HEK293T (cell line): ENCODE measurements around the gene CPNE2.

ENCODE experiments used
- CTCF ChIA-PET: fragments of 350-600 bp; formaldehyde crosslinking; extraction: SDS; loops from one replicate; lab custom pipeline; 2021; ENCODE audit warnings: antibody characterized with exemption, inconsistent platforms; lab: Yijun Ruan, JAX
- POLR2A ChIA-PET: fragments of 350-600 bp; formaldehyde crosslinking; extraction: SDS; loops from one replicate; lab custom pipeline; 2020; ENCODE audit warnings: antibody characterized with exemption, inconsistent platforms; lab: Yijun Ruan, JAX
- DNase-seq: peaks from one replicate; pipeline ENCODE4 v3.0.0; 2012; ENCODE audit warnings: mixed read lengths; ENCODE audit errors: extremely low spot score
- ARNT ChIP-seq: fragments of 450-650 bp; IDR thresholded peaks from 2 replicates; pipeline ENCODE4 v1.6.1; 2017; ENCODE audit warnings: mild to moderate bottlenecking
- BHLHE40 ChIP-seq: fragments of 450-650 bp; IDR thresholded peaks from 2 replicates; pipeline ENCODE4 v1.6.1; 2016; ENCODE audit warnings: mild to moderate bottlenecking, moderate library complexity, borderline replicate concordance
- CTBP1 ChIP-seq: fragments of 450-650 bp; IDR thresholded peaks from 2 replicates; pipeline ENCODE4 v1.6.1; 2016; ENCODE audit warnings: borderline replicate concordance
- ELF4 ChIP-seq: fragments of 450-650 bp; IDR thresholded peaks from 2 replicates; pipeline ENCODE4 v1.6.1; 2017; ENCODE audit warnings: antibody characterized with exemption
- FOXA1 ChIP-seq: fragments of 450-650 bp; IDR thresholded peaks from 2 replicates; pipeline ENCODE4 v1.6.1; 2016; ENCODE audit warnings: mild to moderate bottlenecking
- FOXK2 ChIP-seq: fragments of 450-650 bp; IDR thresholded peaks from 2 replicates; pipeline ENCODE4 v1.6.1; 2016; ENCODE audit warnings: mild to moderate bottlenecking
- FOXM1 ChIP-seq: fragments of 450-650 bp; IDR thresholded peaks from 2 replicates; pipeline ENCODE4 v1.6.1; 2017; ENCODE audit warnings: mild to moderate bottlenecking, borderline replicate concordance
- HDGF ChIP-seq: fragments of 450-650 bp; IDR thresholded peaks from 2 replicates; pipeline ENCODE4 v1.6.1; 2017; ENCODE audit warnings: antibody characterized with exemption, borderline replicate concordance
- L3MBTL2 ChIP-seq: fragments of 450-650 bp; conservative IDR thresholded peaks from 2 replicates; pipeline ENCODE4 v1.6.1; 2016; ENCODE audit warnings: mild to moderate bottlenecking
- LEF1 ChIP-seq: fragments of 450-650 bp; IDR thresholded peaks from 2 replicates; pipeline ENCODE4 v1.6.1; 2017; ENCODE audit warnings: mild to moderate bottlenecking, borderline replicate concordance
- NFRKB ChIP-seq: fragments of 450-650 bp; IDR thresholded peaks from 2 replicates; pipeline ENCODE4 v1.6.1; 2016; ENCODE audit warnings: mild to moderate bottlenecking, moderate library complexity
- SP1 ChIP-seq: fragments of 450-650 bp; IDR thresholded peaks from 2 replicates; pipeline ENCODE4 v1.6.1; 2017
- SUZ12 ChIP-seq: fragments of 450-650 bp; IDR thresholded peaks from 2 replicates; pipeline ENCODE4 v1.6.1; 2016; ENCODE audit warnings: mild to moderate bottlenecking
- TARDBP ChIP-seq: fragments of 450-650 bp; IDR thresholded peaks from 2 replicates; pipeline ENCODE4 v1.6.1; 2016
- ZNF384 ChIP-seq: fragments of 450-650 bp; IDR thresholded peaks from 2 replicates; pipeline ENCODE4 v1.6.1; 2016
- TF ChIP-seq, protein P1 (sequence below): fragments of 450-650 bp; IDR thresholded peaks from 2 replicates; pipeline ENCODE4 v1.6.1; 2016

CPNE2 gene

GRCh38 chr16:57128771-57129389 is 36.5 kb downstream of the CPNE2 start:
- POLR2A ChIA-PET = no interaction called here
- CTCF ChIA-PET = no interaction called here
- TF ChIP-seq SP1 (no peak), LEF1 (no peak), ARNT (no peak), BHLHE40 (no peak), FOXK2 (no peak), HDGF (no peak), NFRKB (no peak), FOXM1 (no peak), SUZ12 (no peak)
- TF ChIP-seq, protein P1, sequence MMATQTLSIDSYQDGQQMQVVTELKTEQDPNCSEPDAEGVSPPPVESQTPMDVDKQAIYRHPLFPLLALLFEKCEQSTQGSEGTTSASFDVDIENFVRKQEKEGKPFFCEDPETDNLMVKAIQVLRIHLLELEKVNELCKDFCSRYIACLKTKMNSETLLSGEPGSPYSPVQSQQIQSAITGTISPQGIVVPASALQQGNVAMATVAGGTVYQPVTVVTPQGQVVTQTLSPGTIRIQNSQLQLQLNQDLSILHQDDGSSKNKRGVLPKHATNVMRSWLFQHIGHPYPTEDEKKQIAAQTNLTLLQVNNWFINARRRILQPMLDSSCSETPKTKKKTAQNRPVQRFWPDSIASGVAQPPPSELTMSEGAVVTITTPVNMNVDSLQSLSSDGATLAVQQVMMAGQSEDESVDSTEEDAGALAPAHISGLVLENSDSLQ = no peak
- DNase-seq = no peak

- DNase-seq = no peak
- TF ChIP-seq FOXA1 (no peak), L3MBTL2 (no peak)
- CTCF ChIA-PET = interaction anchor here (0.6 to 0.7 kb wide), 2 partner anchors 89 to 287 kb away, joined by 3 read pairs; no protein-coding TSS in a partner anchor
- POLR2A ChIA-PET = no interaction called here
Observed at GRCh38 chr16:57130950-57131321, 38.6 kb downstream of the CPNE2 start.

GRCh38 chr16:57131351-57131970 is 39.1 kb downstream of the CPNE2 start:
- POLR2A ChIA-PET = no interaction called here
- CTCF ChIA-PET = interaction anchor here (0.6 to 0.7 kb wide), 2 partner anchors 88 to 287 kb away, joined by 3 read pairs; no protein-coding TSS in a partner anchor
- TF ChIP-seq FOXM1 = no peak
- TF ChIP-seq ZNF384 = no peak
- no peak for TF ChIP-seq LEF1
- no peak for TF ChIP-seq HDGF
- TF ChIP-seq ARNT = no peak
- TF ChIP-seq L3MBTL2 = no peak
- TF ChIP-seq, protein P1 = no peak
- no peak for TF ChIP-seq BHLHE40
- no peak for DNase-seq

DNA sequence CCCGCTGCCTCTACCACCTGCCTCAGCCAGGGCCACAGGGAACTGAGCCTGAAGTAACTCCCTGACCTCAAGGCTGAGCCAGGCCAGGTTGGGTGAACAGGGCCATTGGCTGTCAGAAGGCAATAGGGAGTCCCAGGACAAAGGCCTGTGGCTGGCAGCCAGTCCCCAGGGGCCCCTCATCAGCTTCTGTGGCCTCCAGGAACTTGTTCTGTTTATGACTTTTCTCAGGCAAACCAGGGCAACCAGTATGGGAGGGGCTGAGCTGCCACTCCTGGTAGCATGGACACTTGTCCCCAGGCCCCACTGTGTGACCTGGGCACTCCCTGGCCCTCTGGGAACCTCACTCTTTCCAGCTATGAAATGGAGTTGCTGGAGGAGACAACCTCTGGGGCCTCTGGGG is 40.1 kb downstream of the CPNE2 start:
- TF ChIP-seq, protein P1 = no peak
- TF ChIP-seq FOXA1 (no peak), HDGF (no peak), L3MBTL2 (no peak), CTBP1 (no peak), SUZ12 (no peak), ELF4 (no peak), BHLHE40 (no peak), ARNT (no peak), FOXK2 (no peak), FOXM1 (no peak), TARDBP (no peak), NFRKB (no peak), LEF1 (no peak), ZNF384 (no peak), SP1 (no peak)
- CTCF ChIA-PET = no interaction called here
- POLR2A ChIA-PET = no interaction called here
- no peak for DNase-seq

DNA sequence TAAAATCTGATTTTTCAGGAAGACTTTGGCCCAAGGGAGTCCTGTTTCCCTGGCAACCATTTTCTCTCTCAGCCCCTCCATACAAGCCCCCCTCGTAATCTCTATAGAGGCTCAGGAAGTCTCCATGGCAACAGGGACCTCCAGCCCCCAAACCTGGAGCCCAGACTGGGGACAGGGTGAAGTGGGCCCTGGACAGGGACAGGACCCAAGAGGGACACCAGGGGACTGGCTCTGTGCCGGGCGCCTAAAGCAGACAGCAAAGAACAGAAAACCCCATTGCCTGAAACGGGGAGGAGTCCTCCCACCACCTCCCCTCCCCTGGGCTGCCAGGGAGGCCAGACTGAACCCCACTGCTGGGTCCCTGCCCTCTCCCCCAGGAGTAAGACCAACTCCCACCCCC is 40.6 kb downstream of the CPNE2 start:
- POLR2A ChIA-PET = no interaction called here
- CTCF ChIA-PET = no interaction called here
- no peak for TF ChIP-seq LEF1
- no peak for TF ChIP-seq FOXA1
- TF ChIP-seq NFRKB = no peak
- TF ChIP-seq SUZ12 = no peak
- TF ChIP-seq, protein P1 = no peak
- no peak for TF ChIP-seq CTBP1
- no peak for TF ChIP-seq ARNT
- TF ChIP-seq FOXK2 = no peak
- TF ChIP-seq SP1 = no peak
- TF ChIP-seq TARDBP = no peak
- no peak for DNase-seq

DNA sequence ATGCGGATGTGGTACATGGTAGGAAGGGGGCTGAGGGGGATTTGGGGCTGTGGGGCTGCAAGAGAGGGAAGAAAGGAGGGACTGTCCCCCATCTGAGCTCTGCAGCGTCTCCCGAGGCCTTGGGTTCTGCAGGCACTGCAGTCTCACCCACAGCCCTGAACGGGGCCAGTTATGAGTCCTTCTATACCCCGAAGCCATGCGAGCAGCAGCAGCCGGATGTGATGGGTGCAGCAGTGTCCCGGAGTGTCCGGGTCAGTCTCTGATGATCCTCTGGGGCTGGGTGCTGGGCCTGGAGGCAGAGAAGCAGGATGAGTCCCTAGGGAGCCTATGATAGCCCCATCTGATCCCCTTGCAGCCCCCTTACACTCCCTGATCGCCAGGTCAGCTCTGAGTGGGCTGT is 41.5 kb downstream of the CPNE2 start:
- CTCF ChIA-PET = no interaction called here

More for the DNA sequence above, 41.5 kb downstream of the CPNE2 start:
- TF ChIP-seq L3MBTL2 = no peak
- no peak for TF ChIP-seq ELF4
- TF ChIP-seq CTBP1 = no peak
- TF ChIP-seq BHLHE40 = no peak
- no peak for TF ChIP-seq LEF1
- DNase-seq = no peak
- POLR2A ChIA-PET = no interaction called here
